Peyer's patch (tissue), 4 donors: ENCODE measurements around the gene TULP4. TPM values are rescaled to one million over a fixed set of nuclear protein-coding genes. Genes with fewer than 3 reads are reported as not detected.

ENCODE experiments used
- DNase-seq, 3 donors: peaks; one replicate each; pipeline ENCODE4 v3.0.0-alpha.2; 2017 to 2019
- H3K27ac ChIP-seq, 4 donors: fragments of 200-600 bp; sonication (generic); one replicate each; pipeline ENCODE4 v1.5.1; 2016 to 2019
- H3K27me3 ChIP-seq, 2 donors: fragments of 200-600 bp; sonication (generic); one replicate each; pipeline ENCODE4 v1.5.1; 2019
- H3K36me3 ChIP-seq, 3 donors: fragments of 200-600 bp; sonication (generic); one replicate each; pipeline ENCODE4 v1.5.1; 2016 to 2019
- H3K4me1 ChIP-seq, 4 donors: fragments of 200-600 bp; sonication (generic); one replicate each; pipeline ENCODE4 v1.5.1; 2016 to 2019
- H3K4me3 ChIP-seq, 4 donors: fragments of 200-600 bp; sonication (generic); 1 replicate in 3 of 4; 2 replicates in 1 of 4; pipeline ENCODE4 v1.5.1; 2016 to 2019; ENCODE audit warnings: mild to moderate bottlenecking in 1 of 4
- H3K9me3 ChIP-seq, 4 donors: fragments of 200-600 bp; sonication (generic); one replicate each; pipeline ENCODE4 v1.5.1; 2016 to 2019; ENCODE audit warnings: mild to moderate bottlenecking in 1 of 4
- POLR2A ChIP-seq, 2 donors: fragments of 450-650 bp; IDR thresholded peaks; one replicate each; pipeline ENCODE4 v1.5.1; 2017; ENCODE audit warnings: antibody characterized with exemption in 2 of 2, mild to moderate bottlenecking in 2 of 2, moderate library complexity in 2 of 2
- total RNA-seq, 4 donors: library from RNA; depleted of rRNA; stranded (reverse); fragments of >200 nt; gene quantifications; one replicate each; pipeline ENCODE4 v1.1.0, GENCODE V29; 2016
- TF ChIP-seq, protein P1 (sequence below), 6 experiments: fragments of 450-650 bp in 4 of 6; fragments of 200-600 bp in 2 of 6; sonication (generic) in 1 of 6; IDR thresholded peaks; one replicate each; pipeline ENCODE4 v1.5.1; 2017 to 2019; ENCODE audit warnings: antibody characterized with exemption in 6 of 6, mild to moderate bottlenecking in 3 of 6, moderate library complexity in 1 of 6

The TULP4 gene
- total RNA-seq, 4 donors from 2014 or later, result 197 to 268 (median 206) TPM

DNA sequence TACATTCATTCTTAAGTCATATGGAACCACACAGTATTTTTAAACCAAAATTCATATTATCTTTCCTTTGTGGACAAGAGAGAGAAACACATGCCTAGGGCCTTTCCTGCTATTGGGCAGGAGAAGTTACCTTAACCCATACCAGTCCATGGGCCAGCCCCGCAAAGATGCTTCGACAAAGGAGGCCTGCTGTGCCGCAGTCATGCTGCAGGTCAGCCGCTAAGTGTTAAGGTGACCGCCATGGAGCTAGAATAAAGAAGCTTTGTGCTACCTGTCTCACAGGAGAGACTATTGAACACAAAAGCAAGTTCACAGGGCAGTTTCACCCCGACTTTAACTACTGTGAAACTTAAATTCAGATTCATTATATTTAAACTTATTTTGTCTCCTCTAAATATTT is 185.4 kb downstream of the TULP4 start:
- Histone ChIP-seq H3K27ac (no peak overlapping the region), H3K9me3 (no peaks in the 10 kb centered on the region), H3K4me1 (no peaks in the 10 kb centered on the region), H3K27me3 (no peaks in the 10 kb centered on the region), H3K4me3 (no peak overlapping the region), H3K36me3 (peaks cover 0 to 69% (median 0%) of the 10 kb centered on the region in 3 donors)
- no peak for DNase-seq
- TF ChIP-seq, protein P1, sequence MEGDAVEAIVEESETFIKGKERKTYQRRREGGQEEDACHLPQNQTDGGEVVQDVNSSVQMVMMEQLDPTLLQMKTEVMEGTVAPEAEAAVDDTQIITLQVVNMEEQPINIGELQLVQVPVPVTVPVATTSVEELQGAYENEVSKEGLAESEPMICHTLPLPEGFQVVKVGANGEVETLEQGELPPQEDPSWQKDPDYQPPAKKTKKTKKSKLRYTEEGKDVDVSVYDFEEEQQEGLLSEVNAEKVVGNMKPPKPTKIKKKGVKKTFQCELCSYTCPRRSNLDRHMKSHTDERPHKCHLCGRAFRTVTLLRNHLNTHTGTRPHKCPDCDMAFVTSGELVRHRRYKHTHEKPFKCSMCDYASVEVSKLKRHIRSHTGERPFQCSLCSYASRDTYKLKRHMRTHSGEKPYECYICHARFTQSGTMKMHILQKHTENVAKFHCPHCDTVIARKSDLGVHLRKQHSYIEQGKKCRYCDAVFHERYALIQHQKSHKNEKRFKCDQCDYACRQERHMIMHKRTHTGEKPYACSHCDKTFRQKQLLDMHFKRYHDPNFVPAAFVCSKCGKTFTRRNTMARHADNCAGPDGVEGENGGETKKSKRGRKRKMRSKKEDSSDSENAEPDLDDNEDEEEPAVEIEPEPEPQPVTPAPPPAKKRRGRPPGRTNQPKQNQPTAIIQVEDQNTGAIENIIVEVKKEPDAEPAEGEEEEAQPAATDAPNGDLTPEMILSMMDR (IDR thresholded peaks at IDR 0.05), result no peak
- TF ChIP-seq POLR2A (IDR thresholded peaks at IDR 0.05), result no peak

DNA sequence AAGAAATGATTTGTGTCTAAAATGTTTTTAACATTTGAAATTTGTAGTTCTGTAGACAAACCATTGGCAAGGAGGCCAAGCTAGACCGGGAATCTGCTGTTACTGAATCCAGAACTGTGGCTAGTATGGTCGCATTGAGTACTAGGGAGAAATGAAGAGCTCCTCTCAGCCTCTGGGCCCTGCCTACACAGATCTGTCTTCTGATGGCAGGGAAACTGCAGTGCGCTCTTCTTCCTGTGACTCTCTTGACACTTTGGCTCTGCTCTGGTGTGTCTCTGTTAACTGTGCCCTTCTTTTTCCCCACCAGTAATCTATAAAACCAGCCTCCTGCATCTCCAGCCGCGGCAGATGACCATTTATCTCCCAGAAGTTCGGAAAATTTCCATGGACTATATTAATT is 186.1 kb downstream of the TULP4 start:
- H3K9me3 ChIP-seq, result no peaks in the 10 kb centered on the region
- no peak overlapping the region for H3K4me3 ChIP-seq
- H3K27ac ChIP-seq, result no peak overlapping the region
- H3K27me3 ChIP-seq, result no peaks in the 10 kb centered on the region
- TF ChIP-seq, protein P1 (IDR thresholded peaks at IDR 0.05), result no peak
- TF ChIP-seq POLR2A (IDR thresholded peaks at IDR 0.05), result no peak
- H3K36me3 ChIP-seq, result peaks cover 0 to 70% (median 0%) of the 10 kb centered on the region in 3 donors
- H3K4me1 ChIP-seq, result no peaks in the 10 kb centered on the region
- DNase-seq, result no peak

DNA sequence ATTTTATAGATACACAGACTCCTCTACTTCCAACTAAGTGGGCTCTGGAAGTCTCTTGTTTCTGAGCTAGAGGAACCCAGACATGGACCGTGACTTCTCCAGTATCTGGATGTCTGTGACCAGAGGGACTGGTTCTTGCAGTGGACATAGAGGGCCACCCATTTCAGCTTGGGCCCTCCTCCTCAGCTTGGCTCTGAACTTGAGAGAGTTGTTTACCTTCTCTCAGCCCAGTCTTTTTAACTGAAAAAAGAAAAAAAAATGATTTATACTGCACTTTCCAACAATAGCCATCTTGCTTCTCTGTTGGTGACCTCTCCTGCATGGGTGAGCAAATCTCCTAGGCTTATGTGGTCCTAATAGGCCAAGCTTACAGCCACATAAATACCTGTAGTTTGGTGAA is 187.3 kb downstream of the TULP4 start:
- TF ChIP-seq, protein P1 (IDR thresholded peaks at IDR 0.05), result no peak
- no peak for TF ChIP-seq POLR2A (IDR thresholded peaks at IDR 0.05)
- Histone ChIP-seq H3K4me1 (no peaks in the 10 kb centered on the region), H3K36me3 (peaks cover 0 to 67% (median 0%) of the 10 kb centered on the region in 3 donors), H3K9me3 (no peaks in the 10 kb centered on the region), H3K27ac (no peak overlapping the region), H3K4me3 (no peak overlapping the region), H3K27me3 (no peaks in the 10 kb centered on the region)
- DNase-seq, result no peak

DNA sequence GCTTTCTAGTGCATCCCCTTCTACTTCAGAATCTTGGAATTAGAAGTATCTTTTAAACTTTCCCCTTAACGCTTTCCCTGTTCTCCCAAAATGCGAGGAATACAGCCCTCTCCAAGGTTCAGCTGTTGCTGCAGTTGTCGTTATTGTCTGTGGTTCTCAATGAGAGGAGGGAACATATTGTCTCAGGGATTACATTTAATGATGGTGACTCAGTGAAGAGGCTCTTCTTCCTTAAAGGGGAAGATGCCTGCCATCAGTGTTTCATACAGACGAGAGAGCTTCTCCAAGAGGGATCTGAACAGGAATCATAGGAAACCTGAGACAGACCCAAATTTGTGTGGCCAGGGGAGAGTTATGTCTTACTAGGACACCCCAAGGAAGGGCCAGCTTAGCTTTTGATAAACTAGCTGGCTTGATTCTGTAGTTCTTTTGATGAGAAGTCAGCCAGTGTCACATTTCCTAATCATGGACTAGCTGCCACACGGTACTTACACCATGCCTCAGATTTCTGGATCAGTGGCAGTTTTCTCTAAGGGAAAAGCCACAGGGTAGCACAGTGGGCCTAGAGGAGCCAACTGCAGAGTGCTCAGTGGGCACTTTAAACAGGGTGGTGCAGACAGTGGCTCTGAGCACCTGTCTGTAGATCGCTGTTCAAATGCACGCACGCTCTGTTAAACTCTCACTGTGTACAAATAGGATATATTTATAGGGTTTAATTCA is 187.9 kb downstream of the TULP4 start:
- no peak for DNase-seq
- no peak overlapping the region for H3K27ac ChIP-seq
- TF ChIP-seq, protein P1 (IDR thresholded peaks at IDR 0.05), result no peak
- no peak for TF ChIP-seq POLR2A (IDR thresholded peaks at IDR 0.05)
- H3K27me3 ChIP-seq, result no peaks in the 10 kb centered on the region
- no peaks in the 10 kb centered on the region for H3K9me3 ChIP-seq
- H3K4me1 ChIP-seq, result no peaks in the 10 kb centered on the region
- H3K36me3 ChIP-seq, result peaks cover 0 to 64% (median 0%) of the 10 kb centered on the region in 3 donors
- H3K4me3 ChIP-seq, result no peak overlapping the region

DNA sequence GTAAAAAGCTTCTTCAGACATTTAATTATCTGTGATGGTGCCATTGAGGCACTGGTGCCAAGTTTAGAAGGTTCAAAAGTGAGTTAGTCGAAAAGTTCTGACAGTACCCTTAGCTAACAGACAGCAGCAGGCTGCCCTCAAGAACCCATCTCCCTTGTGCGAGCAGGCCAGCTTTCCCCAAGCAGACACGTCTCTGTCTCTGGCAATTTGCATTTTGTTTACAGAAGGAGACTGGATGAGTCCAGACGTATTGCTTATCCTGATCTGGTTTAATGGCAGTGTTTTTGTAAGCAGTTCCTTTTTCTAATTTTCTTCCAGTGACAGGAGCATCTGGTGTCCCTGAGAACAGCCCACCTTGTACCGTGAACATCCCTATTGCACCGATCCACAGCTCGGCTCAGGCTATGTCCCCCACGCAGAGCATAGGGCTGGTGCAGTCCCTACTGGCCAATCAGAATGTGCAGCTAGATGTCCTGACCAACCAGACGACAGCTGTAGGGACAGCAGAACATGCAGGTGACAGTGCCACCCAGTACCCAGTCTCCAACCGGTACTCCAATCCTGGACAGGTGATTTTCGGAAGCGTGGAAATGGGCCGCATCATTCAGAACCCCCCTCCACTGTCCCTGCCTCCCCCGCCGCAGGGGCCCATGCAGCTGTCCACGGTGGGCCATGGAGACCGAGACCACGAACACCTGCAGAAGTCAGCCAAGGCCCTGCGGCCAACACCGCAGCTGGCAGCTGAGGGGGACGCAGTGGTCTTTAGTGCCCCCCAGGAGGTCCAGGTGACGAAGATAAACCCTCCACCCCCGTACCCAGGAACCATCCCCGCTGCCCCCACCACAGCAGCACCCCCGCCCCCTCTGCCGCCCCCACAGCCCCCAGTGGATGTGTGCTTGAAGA is 189.3 kb downstream of the TULP4 start:
- no peak for DNase-seq
- H3K36me3 ChIP-seq, result peaks cover 0 to 61% (median 0%) of the 10 kb centered on the region in 3 donors
- H3K27me3 ChIP-seq, result no peaks in the 10 kb centered on the region
- no peak overlapping the region for H3K4me3 ChIP-seq
- H3K27ac ChIP-seq, result no peak overlapping the region
- no peaks in the 10 kb centered on the region for H3K4me1 ChIP-seq
- TF ChIP-seq, protein P1 (IDR thresholded peaks at IDR 0.05), result no peak
- TF ChIP-seq POLR2A (IDR thresholded peaks at IDR 0.05), result no peak
- no peaks in the 10 kb centered on the region for H3K9me3 ChIP-seq
